Measurements from ENCODE around the gene DNAI7.

The DNAI7 gene

GRCh38 chr12:25162866-25163265, 32.1 kb downstream of the DNAI7 start:
- DNase-seq, result no peak

DNA sequence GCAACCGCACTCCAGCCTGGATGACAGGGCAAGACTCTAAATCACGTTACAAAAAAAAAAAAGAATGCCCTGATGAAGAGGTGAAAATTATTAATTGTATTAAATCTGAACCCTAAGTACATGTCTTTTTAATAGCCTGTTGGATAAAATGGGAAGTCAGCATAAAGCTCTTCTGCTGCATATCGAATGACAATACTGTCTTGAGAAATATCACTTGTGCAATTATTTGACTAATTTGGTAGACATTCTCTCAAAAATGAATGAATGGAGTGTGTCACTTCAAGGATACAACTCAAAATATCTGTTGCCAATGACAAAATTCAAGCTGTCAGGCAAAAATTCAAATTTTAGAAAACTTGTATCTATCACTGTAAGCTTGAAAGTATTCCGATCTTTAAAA, 38.9 kb downstream of the DNAI7 start:
- no peak for DNase-seq

DNA sequence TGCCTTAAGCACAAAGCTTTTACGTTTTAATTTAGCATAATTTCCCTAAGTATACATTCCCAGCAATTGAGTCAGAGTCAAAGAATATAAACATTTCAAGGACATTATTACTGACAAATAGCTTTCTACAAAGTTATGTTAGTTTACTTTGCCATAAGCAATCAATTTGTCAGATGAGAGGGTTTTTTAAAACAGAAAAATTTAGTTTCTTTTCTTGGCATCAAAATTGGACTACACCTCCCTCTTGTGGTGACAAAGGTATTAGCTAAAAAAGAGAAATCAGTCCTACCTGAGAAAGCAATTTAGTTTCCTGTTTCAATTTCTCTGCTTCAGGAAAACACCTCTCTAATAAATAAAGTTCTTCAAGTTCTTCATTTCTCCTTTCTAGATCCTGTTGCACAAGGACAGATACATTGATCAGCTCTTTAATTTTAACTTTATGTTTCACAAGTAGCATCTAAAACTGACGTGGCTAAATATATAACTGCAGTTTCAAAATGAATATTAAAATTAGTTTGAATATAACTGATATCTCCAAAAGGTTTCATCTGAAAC, 39.9 kb downstream of the DNAI7 start:
- DNase-seq, result peak in 1 of 5 donors; percentile 50

- DNase-seq, result no peak
Observed at GRCh38 chr12:25152055-25152454, 42.9 kb downstream of the DNAI7 start.

DNA sequence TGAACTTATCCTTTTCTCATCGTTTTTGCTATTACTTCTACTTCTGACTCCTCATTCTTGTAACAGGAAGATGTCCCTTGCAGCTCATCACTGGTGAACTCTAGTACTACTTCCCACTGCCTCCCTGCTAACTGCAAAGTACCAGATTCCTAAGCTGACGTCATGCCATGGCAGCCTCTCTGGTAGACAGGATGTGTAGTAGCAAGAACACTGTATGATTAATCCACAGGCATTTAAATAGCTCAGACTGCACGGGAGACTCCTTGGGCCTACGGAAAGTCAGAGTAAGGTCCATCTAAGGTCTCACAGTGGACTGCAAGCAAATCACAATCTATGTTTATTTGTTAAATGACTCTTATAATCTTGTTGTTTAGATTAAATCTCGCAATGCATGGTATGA, 43.5 kb downstream of the DNAI7 start:
- no peak for DNase-seq

DNA sequence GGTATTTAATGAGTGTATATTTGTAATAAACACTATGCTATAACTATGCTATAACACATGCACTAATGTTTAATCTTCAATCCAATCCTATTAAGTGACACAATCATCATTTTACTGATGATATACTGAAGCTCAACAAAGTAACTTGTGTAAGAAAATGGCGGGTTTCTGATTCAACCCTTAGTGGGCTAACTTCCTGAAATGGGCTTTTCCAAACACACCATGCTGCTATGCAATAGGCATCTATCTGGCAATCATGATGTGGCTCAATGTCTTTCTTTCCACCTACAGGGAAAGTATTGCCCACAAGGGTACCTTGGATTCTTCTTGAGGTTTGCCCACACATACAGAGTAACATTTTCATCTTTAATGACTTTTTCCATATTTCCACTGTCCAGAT, 48.3 kb downstream of the DNAI7 start:
- no peak for DNase-seq

DNA sequence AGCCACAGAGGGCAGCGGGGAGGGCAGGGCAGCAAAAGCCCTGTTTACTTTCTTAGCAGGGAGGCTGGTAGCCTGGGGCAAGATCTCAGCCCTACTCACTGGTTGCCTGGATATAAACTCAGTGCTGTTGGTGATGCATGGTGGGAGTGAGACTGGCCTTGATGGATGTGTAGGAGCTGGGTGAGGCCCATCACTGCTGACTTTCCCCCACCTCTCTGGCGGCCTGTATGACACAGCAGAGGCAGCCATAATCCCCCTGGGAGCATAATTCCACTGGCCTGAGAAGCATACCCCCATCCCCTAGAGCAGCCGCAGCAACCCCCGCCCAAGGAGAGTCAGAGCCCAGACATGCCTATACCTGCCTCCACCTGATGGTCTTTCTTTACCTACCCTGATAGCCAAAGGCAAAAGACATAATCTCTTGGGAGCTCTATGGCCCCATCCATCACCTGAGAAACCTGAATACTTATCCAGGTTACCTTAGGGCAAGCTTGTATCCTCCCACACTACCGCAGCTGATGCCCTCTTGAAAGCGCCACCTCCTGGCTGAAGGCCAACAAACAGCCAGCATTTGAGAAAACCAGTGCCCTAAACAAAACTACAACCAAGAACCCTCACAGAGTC, 59.3 kb downstream of the DNAI7 start:
- peak in 1 of 5 donors; percentile 15 for DNase-seq

GRCh38 chr12:25131270-25131669, 63.7 kb downstream of the DNAI7 start:
- DNase-seq, result no peak

- peak in 1 of 5 donors; percentile 17 for DNase-seq
Observed at GRCh38 chr12:25130741-25131188, 64.2 kb downstream of the DNAI7 start.

- no peak for DNase-seq
Observed at GRCh38 chr12:25126746-25127145, 68.2 kb downstream of the DNAI7 start.

DNA sequence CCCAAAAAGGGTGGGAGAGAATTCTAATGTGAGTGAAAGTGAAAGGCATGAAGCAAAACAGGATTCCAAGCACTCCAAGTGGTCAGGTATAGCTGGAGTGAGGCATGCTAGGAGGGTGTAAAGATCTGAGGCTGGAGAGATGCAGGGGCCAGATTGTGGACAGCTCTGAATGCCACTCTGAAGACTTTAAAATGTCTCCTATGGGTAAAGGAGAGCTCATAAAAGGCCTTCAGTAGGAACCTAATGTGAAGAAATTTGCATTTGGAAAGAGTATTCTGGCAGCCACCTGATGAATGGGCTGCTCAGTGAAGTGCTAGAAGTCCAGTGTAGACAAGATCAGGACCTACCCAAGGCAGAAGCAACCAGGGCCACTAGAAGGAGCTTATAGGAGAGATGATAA, 68.9 kb downstream of the DNAI7 start:
- no peak for DNase-seq

DNA sequence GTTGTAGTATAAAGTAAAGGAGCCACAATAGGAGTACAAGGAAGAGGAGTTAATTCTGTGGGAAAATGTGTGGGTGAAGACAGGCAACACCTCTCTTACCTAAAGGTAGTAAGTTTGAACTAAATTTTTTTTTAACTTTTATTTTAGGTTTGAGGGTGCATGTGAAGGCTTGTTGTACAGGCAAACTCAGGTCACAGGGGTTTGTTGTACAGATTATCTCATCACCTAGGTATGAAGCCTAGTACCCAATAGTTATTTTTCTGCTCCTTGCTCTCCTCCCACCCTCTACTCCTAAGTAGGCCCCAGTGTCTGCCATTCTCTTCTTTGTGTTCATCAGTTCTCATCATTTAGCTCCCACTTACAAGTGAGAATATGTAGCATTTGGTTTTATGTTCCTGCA, 70.5 kb downstream of the DNAI7 start:
- no peak for DNase-seq

- DNase-seq, result no peak
Observed at GRCh38 chr12:25123126-25123525, 71.8 kb downstream of the DNAI7 start.

- no peak for DNase-seq
Observed at GRCh38 chr12:25121916-25122315, 73.0 kb downstream of the DNAI7 start.

- DNase-seq, result no peak
Observed at GRCh38 chr12:25121110-25121509, 73.8 kb downstream of the DNAI7 start.

- peak in 1 of 5 donors; percentile 3 for DNase-seq
Observed at GRCh38 chr12:25119020-25119419, 75.9 kb downstream of the DNAI7 start.

GRCh38 chr12:25115677-25116076, 79.3 kb downstream of the DNAI7 start:
- no peak for DNase-seq

DNA sequence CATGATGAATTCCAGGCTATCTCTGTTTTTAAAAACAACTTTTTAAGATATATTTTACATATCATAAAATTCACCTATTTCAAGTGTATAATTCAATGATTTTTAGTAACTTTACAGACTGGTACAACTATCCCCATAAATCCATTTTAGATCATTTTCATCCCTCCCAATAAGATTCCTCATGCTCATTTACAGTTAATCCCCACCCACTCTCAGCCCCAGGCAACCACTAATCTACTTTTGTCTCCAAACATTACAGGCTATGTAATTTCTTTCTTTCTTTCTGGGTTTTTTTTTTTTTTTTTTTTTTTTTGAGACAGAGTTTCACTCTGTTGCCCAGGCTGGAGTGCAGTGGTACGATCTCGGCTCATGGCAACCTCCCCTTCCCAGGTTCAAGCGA, 81.3 kb downstream of the DNAI7 start:
- no peak for DNase-seq

DNA sequence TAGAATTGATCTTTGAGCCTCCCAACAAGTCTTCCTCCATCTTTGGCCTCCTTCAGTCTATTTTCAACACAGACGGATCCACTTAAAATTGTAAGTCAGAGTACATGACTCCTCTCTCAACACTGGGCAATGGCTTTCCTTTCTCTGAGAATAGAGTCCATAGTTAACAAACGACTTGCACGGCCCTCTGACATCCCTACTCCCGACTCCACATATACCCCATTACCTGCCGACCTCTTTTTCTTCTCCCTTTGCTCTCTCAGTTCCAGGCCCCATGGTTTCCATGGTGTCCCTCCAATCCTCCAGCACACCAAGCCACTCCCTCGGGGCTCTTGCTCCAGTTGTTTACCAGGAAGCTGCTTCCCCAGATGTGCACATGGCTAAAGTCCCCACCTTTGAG, 84.7 kb downstream of the DNAI7 start:
- DNase-seq, result no peak

DNA sequence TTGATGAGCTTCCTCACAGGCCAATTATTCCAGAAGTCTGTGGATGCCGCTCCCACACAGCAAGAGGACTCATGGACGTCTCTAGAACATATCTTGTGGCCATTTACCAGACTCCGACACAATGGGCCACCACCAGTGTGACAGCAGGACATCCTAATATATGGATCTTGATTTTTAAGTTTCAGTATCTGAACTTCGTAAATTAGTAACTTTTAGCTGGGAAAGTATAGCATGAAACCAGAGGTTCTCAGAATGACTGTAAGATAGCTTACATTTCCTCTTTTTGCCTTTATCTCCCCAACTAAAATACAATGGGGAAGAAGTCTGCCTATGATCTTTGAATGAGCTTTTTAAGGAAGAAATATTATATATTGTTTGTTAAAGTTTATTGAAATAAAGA, 87.0 kb downstream of the DNAI7 start:
- no peak for DNase-seq

DNA sequence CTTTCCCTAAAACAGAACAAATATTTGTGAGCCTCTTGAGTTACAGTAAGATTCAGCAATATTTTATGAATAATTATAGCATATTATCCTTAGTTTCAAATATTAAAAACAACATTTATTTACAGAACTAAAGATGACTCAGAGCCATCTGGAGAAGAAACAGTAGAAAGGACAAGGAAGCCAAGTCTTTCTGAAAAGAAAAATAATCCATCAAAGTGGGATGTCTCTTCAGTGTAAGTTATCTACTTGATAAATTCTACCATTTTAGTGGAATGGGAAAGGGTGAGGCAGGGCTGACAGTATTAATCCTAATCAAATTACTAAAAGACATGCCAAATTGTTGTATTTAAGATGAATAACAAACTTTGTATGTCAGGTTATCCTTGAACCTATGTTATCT, 88.1 kb downstream of the DNAI7 start:
- no peak for DNase-seq

- no peak for DNase-seq
Observed at GRCh38 chr12:25102402-25102801, 92.6 kb downstream of the DNAI7 start.

DNA sequence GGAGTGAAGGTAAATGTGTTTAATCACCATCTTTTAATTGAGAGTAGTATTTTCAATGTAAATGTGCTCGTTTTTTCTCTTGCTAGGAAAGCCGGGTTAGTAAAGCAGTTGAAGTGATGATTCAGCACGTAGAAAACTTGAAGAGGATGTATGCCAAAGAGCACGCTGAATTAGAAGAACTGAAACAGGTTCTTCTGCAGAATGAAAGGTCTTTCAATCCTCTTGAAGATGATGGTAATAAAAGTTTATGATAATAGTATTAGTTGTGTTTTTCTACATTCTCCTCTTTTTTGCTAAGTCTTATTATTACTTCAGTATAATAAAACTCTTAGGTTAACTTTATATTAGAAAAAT, 93.9 kb downstream of the DNAI7 start:
- DNase-seq, result no peak

GRCh38 chr12:25100194-25101091, 94.5 kb downstream of the DNAI7 start:
- DNase-seq, result no peak

Measured in T-helper 1 cell (primary cell).